Measurements from ENCODE around the gene SMPDL3B. TPM values are rescaled to one million over a fixed set of nuclear protein-coding genes. Genes with fewer than 3 reads are reported as not detected.

Gene SMPDL3B
- total and polyA plus RNA-seq, 8 donors, result 0.89 to 73.6 (median 8.0) TPM; not detected in 1

GRCh38 chr1:27915082-27915575, 19.7 kb upstream of the SMPDL3B start:
- peaks cover 6 to 24% (median 11%) of the 10 kb centered on the region in 4 donors for H3K4me1 ChIP-seq
- H3K27ac ChIP-seq, result peak overlapping the region; percentile 65 to 89 (median 84)
- peaks cover 0 to 28% (median 25%) of the 10 kb centered on the region in 4 donors for H3K36me3 ChIP-seq
- WGBS, 5 donors, result 60 to 66% (median 64%) methylated on average over 7 of the region's 7 CpGs
- no peaks in the 10 kb centered on the region for H3K27me3 ChIP-seq
- peak overlapping the region; percentile 72 to 94 (median 86) for H3K4me3 ChIP-seq
- H3K9me3 ChIP-seq, result peaks cover 0 to 8% (median 3%) of the 10 kb centered on the region in 4 donors
- intact Hi-C loops (cut with DNase I; ENCODE audit: low total_unique reads), result no loop called here
- DNase-seq, result no peak
- TF ChIP-seq POLR2A (IDR thresholded peaks at IDR 0.05), result no peak
- no peak for TF ChIP-seq EP300 (IDR thresholded peaks at IDR 0.05)
- no peak for TF ChIP-seq POLR2AphosphoS5 (IDR thresholded peaks at IDR 0.05)
- TF ChIP-seq CTCF (IDR thresholded peaks at IDR 0.05), result no peak

GRCh38 chr1:27922272-27922671, 12.5 kb upstream of the SMPDL3B start:
- TF ChIP-seq EP300 (IDR thresholded peaks at IDR 0.05) (no peak), CTCF (IDR thresholded peaks at IDR 0.05) (no peak), POLR2A (IDR thresholded peaks at IDR 0.05) (no peak), POLR2AphosphoS5 (IDR thresholded peaks at IDR 0.05) (no peak)
- Histone ChIP-seq H3K36me3 (no peaks in the 10 kb centered on the region), H3K4me1 (no peaks in the 10 kb centered on the region), H3K9me3 (no peaks in the 10 kb centered on the region), H3K27me3 (no peaks in the 10 kb centered on the region), H3K27ac (no peak overlapping the region), H3K4me3 (no peak overlapping the region)
- no peak for DNase-seq
- intact Hi-C loops (cut with DNase I; ENCODE audit: low total_unique reads), result no loop called here
- WGBS, 5 donors, result 68 to 80% (median 71%) methylated on average over 3 of the region's 3 CpGs

GRCh38 chr1:27928216-27928954, 6.4 kb upstream of the SMPDL3B start:
- DNase-seq, result no peak
- no peaks in the 10 kb centered on the region for H3K4me1 ChIP-seq
- WGBS, 5 donors, result 60 to 77% (median 65%) methylated on average over 5 of the region's 5 CpGs
- H3K27ac ChIP-seq, result no peak overlapping the region
- no peak for TF ChIP-seq EP300 (IDR thresholded peaks at IDR 0.05)
- TF ChIP-seq CTCF (IDR thresholded peaks at IDR 0.05), result no peak
- TF ChIP-seq POLR2A (IDR thresholded peaks at IDR 0.05), result no peak
- TF ChIP-seq POLR2AphosphoS5 (IDR thresholded peaks at IDR 0.05), result no peak
- H3K4me3 ChIP-seq, result no peak overlapping the region
- H3K9me3 ChIP-seq, result no peaks in the 10 kb centered on the region
- intact Hi-C loops (cut with DNase I; ENCODE audit: low total_unique reads), result no loop called here
- H3K27me3 ChIP-seq, result no peaks in the 10 kb centered on the region
- H3K36me3 ChIP-seq, result no peaks in the 10 kb centered on the region

GRCh38 chr1:27931184-27931583, 3.6 kb upstream of the SMPDL3B start:
- H3K27me3 ChIP-seq, result peaks cover 0 to 22% (median 0%) of the 10 kb centered on the region in 3 donors

More at GRCh38 chr1:27931184-27931583, 3.6 kb upstream of the SMPDL3B start:
- Histone ChIP-seq H3K27ac (no peak overlapping the region), H3K9me3 (no peaks in the 10 kb centered on the region), H3K4me3 (no peak overlapping the region), H3K36me3 (no peaks in the 10 kb centered on the region), H3K4me1 (peaks cover 0 to 17% (median 6%) of the 10 kb centered on the region in 4 donors)
- intact Hi-C loops (cut with DNase I; ENCODE audit: low total_unique reads), result no loop called here
- WGBS, 5 donors, result 84 to 94% (median 91%) methylated on average over 6 of the region's 6 CpGs
- no peak for TF ChIP-seq POLR2AphosphoS5 (IDR thresholded peaks at IDR 0.05)
- no peak for TF ChIP-seq EP300 (IDR thresholded peaks at IDR 0.05)
- TF ChIP-seq POLR2A (IDR thresholded peaks at IDR 0.05), result no peak
- no peak for TF ChIP-seq CTCF (IDR thresholded peaks at IDR 0.05)
- DNase-seq, result no peak

All from stomach (tissue), 9 donors.